ENCODE measurements around the gene SH3RF3.

SH3RF3 gene

DNA sequence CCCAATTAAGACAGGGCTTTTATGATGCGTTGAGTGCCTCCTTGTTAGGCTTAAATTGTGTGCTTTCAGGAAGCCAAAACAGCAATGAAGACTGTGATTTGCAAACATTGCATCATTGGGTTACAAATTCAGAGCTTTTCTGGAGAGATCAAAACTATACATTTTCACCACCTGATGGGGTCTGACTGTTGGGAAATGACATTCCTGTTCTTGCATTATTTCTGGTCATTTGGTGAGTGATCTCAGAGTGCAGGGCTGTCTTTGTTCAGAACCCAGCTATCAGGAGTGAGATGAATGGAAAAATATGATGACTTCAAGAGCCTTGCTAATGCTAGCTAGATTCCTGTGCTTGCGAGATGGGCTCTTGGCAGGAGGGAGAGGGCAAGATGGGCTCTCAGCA lies 39.1 kb downstream of the SH3RF3 start:
- H3K27ac ChIP-seq (ENCODE audit: insufficient read depth, low read depth, low read length, poor library complexity, severe bottlenecking): no peak overlapping the region
- no peaks in the 10 kb centered on the region for H3K27me3 ChIP-seq (ENCODE audit: control insufficient read depth, insufficient read depth, low read length, poor library complexity, severe bottlenecking)
- H3K4me1 ChIP-seq (ENCODE audit: control insufficient read depth, insufficient read depth, low read length): no peaks in the 10 kb centered on the region
- 93 to 98% methylated on average over 2 of the region's 2 CpGs for WGBS, 2 experiments
- no peaks in the 10 kb centered on the region for H3K36me3 ChIP-seq (ENCODE audit: control insufficient read depth, insufficient read depth, low read length)
- no peak overlapping the region for H3K4me3 ChIP-seq (ENCODE audit: insufficient read depth, low read depth, low read length)
- no peaks in the 10 kb centered on the region for H3K9me3 ChIP-seq (ENCODE audit: control insufficient read depth, low read length)

DNA sequence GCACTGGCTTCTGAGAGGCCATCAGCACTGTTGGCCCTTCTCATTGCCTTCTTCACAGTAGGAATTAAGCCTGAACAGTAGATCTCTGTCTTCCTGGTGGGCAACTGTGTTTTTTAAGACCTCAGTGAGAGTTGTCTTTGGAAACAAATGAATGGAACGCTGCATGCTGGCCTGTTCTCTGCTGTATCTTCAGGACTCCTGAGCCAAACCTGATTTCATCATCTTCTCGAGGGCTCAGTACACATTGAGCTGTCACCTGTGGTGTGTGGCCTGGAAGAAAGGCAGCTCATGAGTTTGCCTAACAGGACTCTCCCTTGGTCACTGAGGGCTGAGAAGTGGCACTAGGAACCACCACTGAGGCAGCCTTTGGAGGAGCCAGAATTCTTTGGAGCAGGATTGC lies 39.7 kb downstream of the SH3RF3 start:
- H3K27ac ChIP-seq (ENCODE audit: insufficient read depth, low read depth, low read length, poor library complexity, severe bottlenecking): no peak overlapping the region
- 89 to 90% methylated on average over 2 of the region's 2 CpGs for WGBS, 2 experiments

GRCh38 chr2:109170645-109171044 lies 41.6 kb downstream of the SH3RF3 start:
- Histone ChIP-seq H3K4me1 (ENCODE audit: control insufficient read depth, insufficient read depth, low read length) (no peaks in the 10 kb centered on the region), H3K36me3 (ENCODE audit: control insufficient read depth, insufficient read depth, low read length) (no peaks in the 10 kb centered on the region), H3K27ac (ENCODE audit: insufficient read depth, low read depth, low read length, poor library complexity, severe bottlenecking) (no peak overlapping the region), H3K9me3 (ENCODE audit: control insufficient read depth, low read length) (no peaks in the 10 kb centered on the region), H3K27me3 (ENCODE audit: control insufficient read depth, insufficient read depth, low read length, poor library complexity, severe bottlenecking) (no peaks in the 10 kb centered on the region), H3K4me3 (ENCODE audit: insufficient read depth, low read depth, low read length) (no peak overlapping the region)
- WGBS, 2 experiments: 88 to 92% methylated on average over 6 of the region's 6 CpGs

More for the DNA sequence above, 39.7 kb downstream of the SH3RF3 start:
- no peaks in the 10 kb centered on the region for H3K36me3 ChIP-seq (ENCODE audit: control insufficient read depth, insufficient read depth, low read length)
- no peaks in the 10 kb centered on the region for H3K27me3 ChIP-seq (ENCODE audit: control insufficient read depth, insufficient read depth, low read length, poor library complexity, severe bottlenecking)
- no peaks in the 10 kb centered on the region for H3K9me3 ChIP-seq (ENCODE audit: control insufficient read depth, low read length)
- H3K4me3 ChIP-seq (ENCODE audit: insufficient read depth, low read depth, low read length): no peak overlapping the region
- H3K4me1 ChIP-seq (ENCODE audit: control insufficient read depth, insufficient read depth, low read length): no peaks in the 10 kb centered on the region

GRCh38 chr2:109171444-109172334 lies 42.7 kb downstream of the SH3RF3 start:
- Histone ChIP-seq H3K9me3 (ENCODE audit: control insufficient read depth, low read length) (no peaks in the 10 kb centered on the region), H3K4me1 (ENCODE audit: control insufficient read depth, insufficient read depth, low read length) (peaks cover 2% of the 10 kb centered on the region), H3K27me3 (ENCODE audit: control insufficient read depth, insufficient read depth, low read length, poor library complexity, severe bottlenecking) (no peaks in the 10 kb centered on the region), H3K36me3 (ENCODE audit: control insufficient read depth, insufficient read depth, low read length) (no peaks in the 10 kb centered on the region), H3K27ac (ENCODE audit: insufficient read depth, low read depth, low read length, poor library complexity, severe bottlenecking) (no peak overlapping the region), H3K4me3 (ENCODE audit: insufficient read depth, low read depth, low read length) (no peak overlapping the region)
- WGBS, 2 experiments: 83 to 84% methylated on average over 36 of the region's 36 CpGs

DNA sequence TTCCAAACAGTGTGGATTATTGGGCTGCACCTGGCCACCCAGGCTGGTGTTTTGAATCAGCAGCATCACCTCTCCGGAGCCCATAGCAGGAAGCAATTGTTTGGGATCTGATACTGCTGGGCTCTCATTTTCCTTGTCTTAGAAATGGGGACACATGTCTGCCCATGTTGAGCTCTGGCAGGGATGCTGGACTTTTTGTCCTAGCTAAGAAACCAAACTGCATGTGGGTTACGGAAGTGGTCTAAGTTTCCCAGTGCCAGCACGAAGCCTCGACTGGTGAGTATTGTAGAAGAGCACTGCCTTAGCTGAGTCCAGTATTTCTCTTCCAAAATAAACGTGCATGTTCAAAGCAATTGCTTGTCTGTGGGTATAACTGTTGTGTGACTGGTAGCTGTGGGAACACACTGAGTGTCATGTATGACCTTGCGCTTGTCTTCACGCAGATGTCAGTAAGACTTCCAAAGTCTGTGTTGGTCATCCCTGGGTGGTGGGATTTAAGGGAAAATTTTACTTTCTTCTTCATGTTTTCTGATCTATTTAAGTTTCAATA lies 43.6 kb downstream of the SH3RF3 start:
- 86% methylated on average over 7 of the region's 7 CpGs for WGBS, 2 experiments
- Histone ChIP-seq H3K4me3 (ENCODE audit: insufficient read depth, low read depth, low read length) (no peak overlapping the region), H3K9me3 (ENCODE audit: control insufficient read depth, low read length) (no peaks in the 10 kb centered on the region), H3K36me3 (ENCODE audit: control insufficient read depth, insufficient read depth, low read length) (no peaks in the 10 kb centered on the region), H3K27ac (ENCODE audit: insufficient read depth, low read depth, low read length, poor library complexity, severe bottlenecking) (no peak overlapping the region), H3K4me1 (ENCODE audit: control insufficient read depth, insufficient read depth, low read length) (peaks cover 10% of the 10 kb centered on the region), H3K27me3 (ENCODE audit: control insufficient read depth, insufficient read depth, low read length, poor library complexity, severe bottlenecking) (no peaks in the 10 kb centered on the region)

GRCh38 chr2:109173311-109174171 lies 44.5 kb downstream of the SH3RF3 start:
- WGBS, 2 experiments: 81% methylated on average over 19 of the region's 19 CpGs
- H3K27ac ChIP-seq (ENCODE audit: insufficient read depth, low read depth, low read length, poor library complexity, severe bottlenecking): no peak overlapping the region
- peaks cover 10% of the 10 kb centered on the region for H3K4me1 ChIP-seq (ENCODE audit: control insufficient read depth, insufficient read depth, low read length)
- H3K4me3 ChIP-seq (ENCODE audit: insufficient read depth, low read depth, low read length): no peak overlapping the region
- H3K27me3 ChIP-seq (ENCODE audit: control insufficient read depth, insufficient read depth, low read length, poor library complexity, severe bottlenecking): no peaks in the 10 kb centered on the region
- H3K36me3 ChIP-seq (ENCODE audit: control insufficient read depth, insufficient read depth, low read length): no peaks in the 10 kb centered on the region
- H3K9me3 ChIP-seq (ENCODE audit: control insufficient read depth, low read length): no peaks in the 10 kb centered on the region

- no peaks in the 10 kb centered on the region for H3K36me3 ChIP-seq (ENCODE audit: control insufficient read depth, insufficient read depth, low read length)
- H3K9me3 ChIP-seq (ENCODE audit: control insufficient read depth, low read length): no peaks in the 10 kb centered on the region
- H3K4me1 ChIP-seq (ENCODE audit: control insufficient read depth, insufficient read depth, low read length): peaks cover 10% of the 10 kb centered on the region
- 91 to 96% methylated on average over 4 of the region's 4 CpGs for WGBS, 2 experiments
- no peaks in the 10 kb centered on the region for H3K27me3 ChIP-seq (ENCODE audit: control insufficient read depth, insufficient read depth, low read length, poor library complexity, severe bottlenecking)
- H3K27ac ChIP-seq (ENCODE audit: insufficient read depth, low read depth, low read length, poor library complexity, severe bottlenecking): no peak overlapping the region
- H3K4me3 ChIP-seq (ENCODE audit: insufficient read depth, low read depth, low read length): no peak overlapping the region
Observed at GRCh38 chr2:109174214-109174613, 45.2 kb downstream of the SH3RF3 start.

DNA sequence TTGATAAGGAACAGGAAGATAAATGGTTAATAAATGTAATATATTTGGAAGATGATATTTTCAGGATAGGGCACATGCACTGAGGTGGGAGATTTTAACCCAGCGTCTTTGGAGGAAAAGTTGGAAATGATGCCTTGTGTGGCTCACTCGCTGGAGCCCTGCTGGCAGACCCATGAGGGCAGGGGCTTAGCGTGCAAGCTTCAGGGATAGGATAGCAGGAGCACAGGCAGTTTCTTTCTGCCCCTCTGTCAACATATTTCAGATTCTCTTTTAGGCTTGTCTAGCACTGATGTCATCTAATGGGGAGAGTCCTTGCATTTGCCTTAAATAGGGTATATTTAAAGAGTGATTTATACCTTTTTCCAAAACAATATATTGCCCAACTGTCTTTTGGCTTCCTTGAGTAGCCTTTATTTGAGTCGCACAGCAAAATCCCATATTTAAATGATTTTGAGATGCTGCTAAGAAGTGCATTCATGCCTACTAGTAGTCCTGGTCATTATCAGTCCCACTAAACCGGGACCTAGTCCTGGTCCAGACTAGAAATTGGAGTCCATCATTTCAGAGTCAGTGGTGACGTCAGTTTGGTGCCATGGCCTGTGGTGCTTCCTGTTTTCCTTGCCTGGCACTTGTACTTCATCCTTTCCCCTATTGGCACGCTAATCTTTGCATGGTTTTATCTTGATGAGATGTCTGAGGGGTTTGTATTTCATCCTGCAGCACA lies 45.8 kb downstream of the SH3RF3 start:
- Histone ChIP-seq H3K4me3 (ENCODE audit: insufficient read depth, low read depth, low read length) (no peak overlapping the region), H3K4me1 (ENCODE audit: control insufficient read depth, insufficient read depth, low read length) (peaks cover 10% of the 10 kb centered on the region), H3K36me3 (ENCODE audit: control insufficient read depth, insufficient read depth, low read length) (no peaks in the 10 kb centered on the region), H3K27ac (ENCODE audit: insufficient read depth, low read depth, low read length, poor library complexity, severe bottlenecking) (no peak overlapping the region), H3K27me3 (ENCODE audit: control insufficient read depth, insufficient read depth, low read length, poor library complexity, severe bottlenecking) (no peaks in the 10 kb centered on the region), H3K9me3 (ENCODE audit: control insufficient read depth, low read length) (no peaks in the 10 kb centered on the region)
- 93% methylated on average over 7 of the region's 7 CpGs for WGBS, 2 experiments

- H3K27me3 ChIP-seq (ENCODE audit: control insufficient read depth, insufficient read depth, low read length, poor library complexity, severe bottlenecking): no peaks in the 10 kb centered on the region
- no peaks in the 10 kb centered on the region for H3K9me3 ChIP-seq (ENCODE audit: control insufficient read depth, low read length)
- 92 to 95% methylated on average over 3 of the region's 3 CpGs for WGBS, 2 experiments
- H3K36me3 ChIP-seq (ENCODE audit: control insufficient read depth, insufficient read depth, low read length): no peaks in the 10 kb centered on the region
- no peak overlapping the region for H3K4me3 ChIP-seq (ENCODE audit: insufficient read depth, low read depth, low read length)
- peaks cover 10% of the 10 kb centered on the region for H3K4me1 ChIP-seq (ENCODE audit: control insufficient read depth, insufficient read depth, low read length)
- no peak overlapping the region for H3K27ac ChIP-seq (ENCODE audit: insufficient read depth, low read depth, low read length, poor library complexity, severe bottlenecking)
Observed at GRCh38 chr2:109175350-109175678, 46.3 kb downstream of the SH3RF3 start.
